Erythroblast (primary cell): ENCODE measurements around the gene MLNR.

Source experiments
- GATA1 ChIP-seq: IDR thresholded peaks from 2 replicates; pipeline ENCODE4 v1.6.1; 2011; ENCODE audit warnings: low read depth, mild to moderate bottlenecking, control low read depth, low read length, moderate library complexity
- POLR2A ChIP-seq: IDR thresholded peaks from 2 replicates; pipeline ENCODE4 v1.6.1; 2011; ENCODE audit warnings: mild to moderate bottlenecking, low read length

- TF ChIP-seq POLR2A (no peak), GATA1 (no peak)
Observed at GRCh38 chr13:49219647-49220035, 497 bp upstream of the MLNR start.
